Skin of body (tissue), 3 donors: ENCODE results near the gene SCAANT1. TPM values are rescaled to one million over a fixed set of nuclear protein-coding genes. Genes with fewer than 3 reads are reported as not detected.

ENCODE experiments used
- DNase-seq: peaks from one replicate; lab custom pipeline; 2025; lab: John Stamatoyannopoulos, UW
- small RNA-seq: library from RNA; depleted of rRNA; stranded (forward); fragments of <200 nt; gene quantifications from one replicate; pipeline ENCODE3, GENCODE V24; 2014; ENCODE audit warnings: low replicate concordance
- total RNA-seq: library from RNA; depleted of rRNA; stranded (reverse); fragments of >200 nt; gene quantifications from one replicate; pipeline ENCODE4 v1.2.3, GENCODE V29; 2014

SCAANT1 gene
- total RNA-seq, 1 donor from 2014 or later = not detected

- DNase-seq = no peak
These were observed 47.9 kb downstream of the SCAANT1 start for GRCh38 chr3:63864008-63864964.

- no peak for DNase-seq
These were observed 48.8 kb downstream of the SCAANT1 start, which contains the start of the genes ATXN7 and THOC7 for GRCh38 chr3:63863150-63864007. TSS of gene ATXN7 (plus strand) at chr3:63863867. CDS start at chr3:63912599, 48,732 bp downstream. TSS of gene THOC7 (minus strand) at chr3:63863805. CDS start at chr3:63863790, 15 bp downstream.

DNA sequence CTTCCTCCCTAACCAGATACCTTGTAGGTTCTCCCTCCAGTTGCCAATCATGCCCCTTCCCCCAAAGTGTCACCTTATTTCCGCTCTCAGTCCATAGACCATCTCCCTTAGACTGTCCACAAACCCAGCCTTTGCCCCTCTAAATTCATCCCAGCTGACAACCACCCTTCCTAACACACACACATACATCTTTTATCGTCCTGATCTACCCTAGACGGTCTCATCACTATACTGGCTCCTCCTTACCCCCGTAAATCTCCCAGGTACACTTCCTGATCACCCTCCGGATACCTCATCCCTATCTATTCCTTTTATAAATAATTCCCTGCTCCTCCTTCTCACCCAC lies 49.4 kb downstream of the SCAANT1 start:
- DNase-seq = no peak

Small RNAs within 50 kb of the gene (small RNA-seq; reads per million reads assigned to genes)
- gene SCAANT1 = not detected

Other genes with a start within 250 kb of the SCAANT1 start
- not detected for gene C3orf49, start 93.1 kb downstream of the SCAANT1 start, total RNA-seq
- 34.3 TPM for gene THOC7, start 48.6 kb downstream of the SCAANT1 start, total RNA-seq
- gene ATXN7, start 48.5 kb downstream of the SCAANT1 start, total RNA-seq = 27.0 TPM
- 60.9 TPM for gene PSMD6, start 111.1 kb upstream of the SCAANT1 start, total RNA-seq